Motor neuron (in vitro differentiated cells): ENCODE data around the gene TMEM82. TPM values are rescaled to one million over a fixed set of nuclear protein-coding genes. Genes with fewer than 3 reads are reported as not detected.
"Not testable (repeated sequence)": the region's sequence is repeated elsewhere in the genome, so short reads cannot be mapped to it uniquely, and the experiment has no call there.

Experiments used
- ATAC-seq, 8 experiments: fragments of 200-7000 bp; cut with Tn5 transposase; replicated peaks in 6 of 8; 2 replicates each; pipeline ENCODE4 v1.8.0; 2021; ENCODE audit warnings: mild to moderate bottlenecking in 8 of 8, moderate library complexity in 8 of 8
- H3K27ac ChIP-seq, 2 donors: fragments of 250-450 bp; sonication (Bioruptor Pico); 2 replicates each; pipeline ENCODE4 v1.9.0; 2021; ENCODE audit warnings: antibody characterized with exemption in 2 of 2, mild to moderate bottlenecking in 2 of 2, moderate library complexity in 1 of 2
- H3K4me1 ChIP-seq, 2 donors: fragments of 250-450 bp; sonication (Bioruptor Pico); replicated peaks in 1 of 2; 2 replicates each; pipeline ENCODE4 v1.6.1; 2021; ENCODE audit warnings: antibody characterized with exemption in 2 of 2, mild to moderate bottlenecking in 2 of 2, moderate library complexity in 1 of 2
- H3K4me3 ChIP-seq, 5 donors: fragments of 250-450 bp; sonication (Bioruptor Pico); 2 replicates each; pipeline ENCODE4 v1.9.0; 2021; ENCODE audit warnings: antibody characterized with exemption in 5 of 5, mild to moderate bottlenecking in 5 of 5, moderate library complexity in 4 of 5
- WGBS, 10 experiments: fragments of 450-650 bp; shearing (Covaris generic); methylation state at CpG; one replicate each; pipeline ENCODE4 v1.0.0; 2022; 5-methylcytosine and 5-hydroxymethylcytosine counted together
- in situ Hi-C, 9 experiments: fragments of 400-800 bp; cut with MboI; loops; one replicate each; pipeline ENCODE4 v1.15.0; 2021; ENCODE audit warnings: low sequenced_read_pairs in 9 of 9, low pct_unique_long_range_greater_than_20kb in 2 of 9; ENCODE audit not compliant: unreplicated experiment in 9 of 9
- total RNA-seq, 8 experiments: library from RNA; unstranded; fragments of 300-600 nt; gene quantifications; 2 replicates each; pipeline versions ENCODE4 v1.2.3 to v1.2.4, GENCODE V29; 2022

Gene TMEM82
- total RNA-seq: under 1 TPM in 1 of 8 experiments, not detected in 7; 0.28 TPM

- Histone ChIP-seq H3K4me1 (peaks cover 0 to 8% of the 10 kb centered on the region in 2 donors), H3K27ac (no peak within 1 kb of the TSS), H3K4me3 (no peak within 1 kb of the TSS)
- no peak for ATAC-seq
- in situ Hi-C loops: no loop called here
- no CpG with 5 or more reads among the region's 14 CpGs for WGBS, 10 experiments
Measured at GRCh38 chr1:15742339-15742801, at the start of gene TMEM82. Gene TMEM82 (plus strand): TSS chr1:15742499. CDS start chr1:15742560, 61 bp downstream.

- Histone ChIP-seq H3K4me1 (no peaks in the 10 kb centered on the region), H3K4me3 (no peak overlapping the region), H3K27ac (no peak overlapping the region)
- 57 to 93% (median 80%) methylated on average over 1 to 5 of the region's 5 CpGs; no CpG with 5 or more reads in 4 of the 10 experiments for WGBS, 10 experiments
- no peak for ATAC-seq
- in situ Hi-C loops: no loop called here
Measured at GRCh38 chr1:15693371-15693770, 48.9 kb upstream of the TMEM82 start.

GRCh38 chr1:15696956-15697521 is 45.3 kb upstream of the TMEM82 start:
- in situ Hi-C loops: no loop called here
- Histone ChIP-seq H3K4me3 (no peak overlapping the region), H3K27ac (no peak overlapping the region), H3K4me1 (no peaks in the 10 kb centered on the region)
- ATAC-seq: peak in 1 of 8 experiments; percentile 37
- WGBS, 10 experiments: 0 to 92% (median 72%) methylated on average over 2 to 9 of the region's 10 CpGs

GRCh38 chr1:15698201-15698600 is 44.1 kb upstream of the TMEM82 start:
- ATAC-seq: no peak
- Histone ChIP-seq H3K4me3 (no peak overlapping the region), H3K4me1 (no peaks in the 10 kb centered on the region), H3K27ac (no peak overlapping the region)
- 90 to 100% (median 98%) methylated on average over 1 to 2 of the region's 2 CpGs; no CpG with 5 or more reads in 2 of the 10 experiments for WGBS, 10 experiments
- in situ Hi-C loops: no loop called here

- in situ Hi-C loops, H3K4me1 ChIP-seq, H3K4me3 ChIP-seq, ATAC-seq, H3K27ac ChIP-seq: not testable (repeated sequence)
- WGBS, 10 experiments: 100% methylated on average over 1 to 4 of the region's 4 CpGs; no CpG with 5 or more reads in 7 of the 10 experiments
Measured at GRCh38 chr1:15699321-15699720, 43.0 kb upstream of the TMEM82 start.

- in situ Hi-C loops: no loop called here
- ATAC-seq: peak in 1 of 8 experiments; percentile 77
- Histone ChIP-seq H3K4me3 (no peak overlapping the region), H3K27ac (no peak overlapping the region), H3K4me1 (no peaks in the 10 kb centered on the region)
- 0 to 100% (median 96%) methylated on average over 1 to 6 of the region's 6 CpGs; no CpG with 5 or more reads in 3 of the 10 experiments for WGBS, 10 experiments
Measured at GRCh38 chr1:15700508-15700907, 41.8 kb upstream of the TMEM82 start.

GRCh38 chr1:15701784-15702183 is 40.5 kb upstream of the TMEM82 start:
- WGBS, 10 experiments: 73 to 100% (median 84%) methylated on average over 2 to 5 of the region's 8 CpGs; no CpG with 5 or more reads in 4 of the 10 experiments
- Histone ChIP-seq H3K4me1 (no peaks in the 10 kb centered on the region), H3K4me3 (no peak overlapping the region), H3K27ac (no peak overlapping the region)
- in situ Hi-C loops: no loop called here
- no peak for ATAC-seq

GRCh38 chr1:15702722-15703550 is 39.4 kb upstream of the TMEM82 start:
- H3K27ac ChIP-seq: no peak overlapping the region
- no peaks in the 10 kb centered on the region for H3K4me1 ChIP-seq
- in situ Hi-C loops: no loop called here
- H3K4me3 ChIP-seq: no peak overlapping the region
- ATAC-seq: peak; percentile 17 to 64 (median 42)
- WGBS, 10 experiments: 33 to 86% (median 79%) methylated on average over 2 to 15 of the region's 19 CpGs; no CpG with 5 or more reads in 1 of the 10 experiments

GRCh38 chr1:15703562-15703961 is 38.7 kb upstream of the TMEM82 start:
- Histone ChIP-seq H3K27ac (no peak overlapping the region), H3K4me3 (no peak overlapping the region), H3K4me1 (no peaks in the 10 kb centered on the region)
- 0 to 65% (median 33%) methylated on average over 1 to 9 of the region's 9 CpGs; no CpG with 5 or more reads in 1 of the 10 experiments for WGBS, 10 experiments
- in situ Hi-C loops: no loop called here
- ATAC-seq: peak; percentile 82 to 99 (median 94)

GRCh38 chr1:15704526-15705183 is 37.6 kb upstream of the TMEM82 start:
- Histone ChIP-seq H3K4me1 (no peaks in the 10 kb centered on the region), H3K27ac (no peak overlapping the region), H3K4me3 (no peak overlapping the region)
- in situ Hi-C loops: no loop called here
- ATAC-seq: peak in 2 of 8 experiments; percentile 1 to 6
- WGBS, 10 experiments: 20 to 100% (median 88%) methylated on average over 1 to 14 of the region's 17 CpGs

- ATAC-seq: no peak
- in situ Hi-C loops: no loop called here
- Histone ChIP-seq H3K4me3 (no peak overlapping the region), H3K4me1 (no peaks in the 10 kb centered on the region), H3K27ac (no peak overlapping the region)
- WGBS, 10 experiments: 64 to 100% (median 95%) methylated on average over 2 to 8 of the region's 11 CpGs
Measured at GRCh38 chr1:15705184-15705566, 37.1 kb upstream of the TMEM82 start.

GRCh38 chr1:15706751-15707150 is 35.5 kb upstream of the TMEM82 start:
- no peak for ATAC-seq
- WGBS, 10 experiments: 70 to 96% (median 91%) methylated on average over 2 to 7 of the region's 7 CpGs
- Histone ChIP-seq H3K27ac (no peak overlapping the region), H3K4me1 (no peaks in the 10 kb centered on the region), H3K4me3 (no peak overlapping the region)
- in situ Hi-C loops: no loop called here
